CD4-positive, alpha-beta T cell (primary cell): Measurements from ENCODE around the gene LHX6. TPM values are rescaled to one million over a fixed set of nuclear protein-coding genes. Genes with fewer than 3 reads are reported as not detected.

Experiments
- ATAC-seq: fragments of 200-7000 bp; cut with Tn5 transposase; one replicate; pipeline ENCODE4 v1.10.0; 2022; ENCODE audit warnings: mild to moderate bottlenecking; ENCODE audit not compliant: poor library complexity
- CTCF ChIA-PET: fragments of 350-600 bp; sonication (Branson Sonifier 250); formaldehyde crosslinking; loops from one replicate; lab custom pipeline; 2021; ENCODE audit warnings: antibody characterized with exemption, inconsistent platforms; lab: Charles Lee
- POLR2A ChIA-PET: fragments of 350-600 bp; sonication (Branson Sonifier 250); formaldehyde crosslinking; loops from one replicate; lab custom pipeline; 2021; ENCODE audit warnings: antibody characterized with exemption, inconsistent platforms; lab: Charles Lee
- DNase-seq, 14 experiments: peaks; one replicate each; pipeline ENCODE4 v3.0.0-alpha.2; 2013 to 2020; ENCODE audit warnings: mixed read lengths in 2 of 14
- H3K27ac ChIP-seq, 2 donors: one replicate each; pipeline versions ENCODE4 v1.5.1 to v1.7.0; 2013; ENCODE audit warnings: low read length in 2 of 2, low read depth in 1 of 2, mild to moderate bottlenecking in 1 of 2
- H3K27me3 ChIP-seq, 2 experiments: 1 replicate in 1 of 2; 2 replicates in 1 of 2; pipeline versions ENCODE4 v1.6.1 to v1.7.0; 2013; ENCODE audit warnings: low read length in 2 of 2, control low read depth in 1 of 2, mild to moderate bottlenecking in 1 of 2, moderate library complexity in 1 of 2; ENCODE audit not compliant: insufficient read depth in 2 of 2, control insufficient read depth in 1 of 2
- H3K36me3 ChIP-seq: one replicate; pipeline ENCODE4 v1.6.1; 2013; ENCODE audit warnings: low read length, control low read depth; ENCODE audit not compliant: insufficient read depth
- H3K4me1 ChIP-seq: one replicate; pipeline ENCODE4 v1.6.1; 2013; ENCODE audit warnings: low read length, control low read depth; ENCODE audit not compliant: insufficient read depth
- H3K4me3 ChIP-seq: one replicate; pipeline ENCODE4 v1.5.1; 2013; ENCODE audit warnings: mild to moderate bottlenecking, low read length, moderate library complexity
- H3K9me3 ChIP-seq, 2 experiments: 1 replicate in 1 of 2; 2 replicates in 1 of 2; pipeline versions ENCODE4 v1.6.1 to v1.7.0; 2013; ENCODE audit warnings: low read length in 2 of 2, mild to moderate bottlenecking in 2 of 2, control low read depth in 1 of 2, moderate library complexity in 1 of 2; ENCODE audit not compliant: control insufficient read depth in 1 of 2, insufficient read depth in 1 of 2
- H3K27ac Mint-ChIP-seq: one replicate; pipeline ENCODE4 v1.8.0; 2020; ENCODE audit warnings: mixed read lengths
- H3K27me3 Mint-ChIP-seq: one replicate; pipeline ENCODE4 v1.8.0; 2021; ENCODE audit warnings: mixed read lengths
- H3K36me3 Mint-ChIP-seq: one replicate; pipeline ENCODE4 v1.8.0; 2021; ENCODE audit warnings: low read depth, mixed read lengths
- H3K4me1 Mint-ChIP-seq: one replicate; pipeline ENCODE4 v1.8.0; 2021; ENCODE audit warnings: low read depth, mixed read lengths
- H3K4me3 Mint-ChIP-seq: one replicate; pipeline ENCODE4 v1.8.0; 2020; ENCODE audit warnings: mild to moderate bottlenecking, mixed read lengths
- H3K9me3 Mint-ChIP-seq: one replicate; pipeline ENCODE4 v1.8.0; 2020; ENCODE audit warnings: mixed read lengths
- CTCF ChIP-seq: fragments of 200-600 bp; IDR thresholded peaks from one replicate; pipeline ENCODE4 v1.8.0; 2022; ENCODE audit warnings: antibody characterized with exemption, mild to moderate bottlenecking
- intact Hi-C, 2 experiments: fragments of 100-400 bp; cut with DNase I in 1 of 2; cut with micrococcal nuclease in 1 of 2; formaldehyde crosslinking; loops; one replicate each; pipeline versions ENCODE4 v1.15.1 to v1.9.0; 2023 to 2025; cut with DNase I, micrococcal nuclease
- total RNA-seq, 174 experiments: library from RNA in 2 of 174; stranded (reverse) in 2 of 174; gene quantifications; one replicate each; pipeline ENCODE4 v1.2.3 and lab custom pipeline; 2021 to 2026

The LHX6 gene
- total RNA-seq, 2 experiments from 2014 or later = not detected

- Histone ChIP-seq H3K4me1 (peaks cover 18% of the 10 kb centered on the region), H3K4me3 (peak within 1 kb of the TSS; percentile 97), H3K36me3 (no peaks in the 10 kb centered on the region), H3K9me3 (peaks cover 0 to 6% of the 10 kb centered on the region in 2 experiments), H3K27ac (peak within 1 kb of the TSS; percentile 68 to 73), H3K27me3 (no peaks in the 10 kb centered on the region)
- Mint-ChIP-seq H3K36me3 (peaks cover 15% of the 10 kb centered on the region), H3K27ac (peak within 1 kb of the TSS; percentile 88), H3K27me3 (peaks cover 17% of the 10 kb centered on the region), H3K9me3 (peaks cover 6% of the 10 kb centered on the region), H3K4me1 (peaks cover 45% of the 10 kb centered on the region), H3K4me3 (peak within 1 kb of the TSS; percentile 93)
- DNase-seq (peak; percentile 93 to 99 (median 96)), ATAC-seq (peak; percentile 95)
- intact Hi-C loops = loop anchor here (1.0 to 5.0 kb wide), 3 partner anchors 62 to 106 kb away; partner anchors contain the start of genes MRRF (in 2 of the 2) and RBM18 (in 2 of the 2)
- no peak for TF ChIP-seq CTCF
- POLR2A ChIA-PET = interaction anchor here (0.6 to 1.0 kb wide), 5 partner anchors 67 to 782 kb away, joined by 3 to 5 read pairs (median 3); partner anchors contain the start of genes MRRF, RABGAP1 and RBM18
- CTCF ChIA-PET = interaction anchor here (0.9 to 2.0 kb wide), 2 partner anchors 60 kb away, joined by 3 to 7 read pairs; no protein-coding TSS in a partner anchor
Measured at GRCh38 chr9:122159026-122159924, 69.5 kb downstream of the LHX6 start, which contains the start of the genes MORN5 and NDUFA8. TSS of gene MORN5 (plus strand) at chr9:122159908. CDS start at chr9:122159973, 65 bp downstream. TSS of gene NDUFA8 (minus strand) at chr9:122159779. CDS start at chr9:122159677, 102 bp downstream.

- ChIA-PET CTCF (interaction anchor here (2.0 kb wide), 1 partner anchor 59 kb away, joined by 7 read pairs; no protein-coding TSS in a partner anchor), POLR2A (no interaction called here)
- intact Hi-C loops = loop anchor here in 1 of 2 experiments (2.0 to 5.0 kb wide), 2 partner anchors 61 to 107 kb away; partner anchors contain the start of genes MRRF and RBM18
Measured at GRCh38 chr9:122158202-122158601, 70.6 kb downstream of the LHX6 start.

More at GRCh38 chr9:122158202-122158601, 70.6 kb downstream of the LHX6 start:
- Mint-ChIP-seq H3K27ac (peak overlapping the region; percentile 6), H3K36me3 (peaks cover 16% of the 10 kb centered on the region), H3K4me3 (peak overlapping the region; percentile 82), H3K4me1 (peaks cover 55% of the 10 kb centered on the region), H3K9me3 (peaks cover 6% of the 10 kb centered on the region), H3K27me3 (peaks cover 7% of the 10 kb centered on the region)
- Histone ChIP-seq H3K4me1 (peaks cover 18% of the 10 kb centered on the region), H3K27me3 (no peaks in the 10 kb centered on the region), H3K36me3 (no peaks in the 10 kb centered on the region), H3K9me3 (peaks cover 0 to 6% of the 10 kb centered on the region in 2 experiments), H3K27ac (no peak overlapping the region), H3K4me3 (no peak overlapping the region)
- TF ChIP-seq CTCF = no peak
- DNase-seq = peak in 9 of 14 experiments; percentile 3 to 62 (median 10)
- peak; percentile 28 for ATAC-seq
